Measurements from ENCODE around the gene CTNND1. TPM values are rescaled to one million over a fixed set of nuclear protein-coding genes. Genes with fewer than 3 reads are reported as not detected.

CTNND1 gene
- total and polyA plus RNA-seq, 2 experiments from 2014 or later: 65.0 to 130 TPM

DNA sequence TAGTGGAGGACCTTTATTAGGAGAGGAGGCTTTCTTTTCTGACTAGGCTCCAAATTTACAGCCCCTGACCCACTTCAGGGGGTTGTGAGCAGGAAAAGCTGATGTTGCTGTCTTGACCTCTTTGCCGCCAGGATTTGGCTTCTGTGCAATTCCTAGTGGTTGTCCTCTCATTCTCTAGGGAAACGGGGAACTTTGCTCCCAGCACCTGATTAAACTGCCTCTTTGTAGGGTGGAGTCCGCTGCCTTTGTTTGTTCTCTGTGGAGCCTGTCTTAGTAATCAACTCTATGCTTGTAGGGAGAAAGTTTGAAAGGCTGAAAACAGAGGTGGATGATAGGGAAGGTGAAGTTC, 16.3 kb downstream of the CTNND1 start:
- H3K9me3 ChIP-seq (ENCODE audit: low read depth): no peaks in the 10 kb centered on the region
- H3K36me3 ChIP-seq (replicated peaks; ENCODE audit: insufficient read depth, low read depth): no peaks in the 10 kb centered on the region
- peak overlapping the region; percentile 91 for H3K27ac ChIP-seq
- H3K4me1 ChIP-seq (ENCODE audit: insufficient read depth): peaks cover 76% of the 10 kb centered on the region
- H3K4me2 ChIP-seq: peak overlapping the region; percentile 73
- H3K27me3 ChIP-seq: no peaks in the 10 kb centered on the region
- TF ChIP-seq CTCF (IDR thresholded peaks at IDR 0.05; ENCODE audit: poor library complexity): no peak
- TF ChIP-seq EZH2 (IDR thresholded peaks at IDR 0.05; ENCODE audit: borderline replicate concordance): no peak
- TF ChIP-seq EZH2phosphoT487 (IDR thresholded peaks at IDR 0.05; ENCODE audit: low read depth, severe bottlenecking, unreplicated experiment): no peak
- no peaks in the 10 kb centered on the region for H3K9me2 ChIP-seq (replicated peaks; ENCODE audit: insufficient read depth)
- peaks cover 58% of the 10 kb centered on the region for H4K20me1 ChIP-seq (ENCODE audit: insufficient read depth, poor library complexity, severe bottlenecking)
- peaks cover 91% of the 10 kb centered on the region for H3K79me2 ChIP-seq
- no peak overlapping the region for H2AFZ ChIP-seq
- WGBS (ENCODE audit: low lambda C conversion rate, missing lambda C conversion rate): 12% methylated on average over 3 of the region's 3 CpGs
- DNase-seq (ENCODE audit: low spot score): peak; percentile 76
- no peak overlapping the region for H3K4me3 ChIP-seq

- WGBS (ENCODE audit: low lambda C conversion rate, missing lambda C conversion rate): 0% methylated on average over 6 of the region's 6 CpGs
- peaks cover 54% of the 10 kb centered on the region for H4K20me1 ChIP-seq (ENCODE audit: insufficient read depth, poor library complexity, severe bottlenecking)
- H3K9me3 ChIP-seq (ENCODE audit: low read depth): no peaks in the 10 kb centered on the region
- H3K27ac ChIP-seq: peak overlapping the region; percentile 91
- no peak overlapping the region for H3K4me3 ChIP-seq
- H3K79me2 ChIP-seq: peaks cover 91% of the 10 kb centered on the region
- peak; percentile 93 for DNase-seq (ENCODE audit: low spot score)
- H3K36me3 ChIP-seq (replicated peaks; ENCODE audit: insufficient read depth, low read depth): no peaks in the 10 kb centered on the region
- TF ChIP-seq EZH2 (IDR thresholded peaks at IDR 0.05; ENCODE audit: borderline replicate concordance): no peak
- no peak for TF ChIP-seq CTCF (IDR thresholded peaks at IDR 0.05; ENCODE audit: poor library complexity)
- TF ChIP-seq EZH2phosphoT487 (IDR thresholded peaks at IDR 0.05; ENCODE audit: low read depth, severe bottlenecking, unreplicated experiment): no peak
- H3K4me2 ChIP-seq: peak overlapping the region; percentile 73
- peaks cover 77% of the 10 kb centered on the region for H3K4me1 ChIP-seq (ENCODE audit: insufficient read depth)
- H3K9me2 ChIP-seq (replicated peaks; ENCODE audit: insufficient read depth): no peaks in the 10 kb centered on the region
- H2AFZ ChIP-seq: no peak overlapping the region
- no peaks in the 10 kb centered on the region for H3K27me3 ChIP-seq
Measured at GRCh38 chr11:57778318-57779037, 16.9 kb downstream of the CTNND1 start.

DNA sequence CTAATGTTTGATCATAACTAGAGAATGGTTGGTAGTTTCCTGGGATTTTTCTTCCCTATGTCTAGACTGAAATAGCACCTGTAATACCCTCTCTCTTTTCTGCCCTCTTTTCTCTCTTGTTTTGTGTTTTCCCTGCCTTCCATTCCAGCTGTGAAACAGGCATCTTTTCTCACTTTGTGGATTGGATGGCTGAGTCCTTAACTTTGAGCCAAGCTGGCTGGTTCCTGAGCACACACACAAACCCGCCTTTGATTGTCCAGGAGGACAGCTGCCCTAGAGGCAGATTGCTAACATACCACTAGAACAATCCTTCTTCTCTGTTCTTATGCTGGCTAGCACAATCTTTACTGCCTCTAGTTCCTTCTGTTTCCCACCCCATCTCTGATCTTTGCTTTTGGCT, 17.7 kb downstream of the CTNND1 start:
- DNase-seq (ENCODE audit: low spot score): peak; percentile 52
- Histone ChIP-seq H3K27me3 (no peaks in the 10 kb centered on the region), H3K9me3 (ENCODE audit: low read depth) (no peaks in the 10 kb centered on the region), H2AFZ (no peak overlapping the region), H3K36me3 (replicated peaks; ENCODE audit: insufficient read depth, low read depth) (no peaks in the 10 kb centered on the region), H3K9me2 (replicated peaks; ENCODE audit: insufficient read depth) (no peaks in the 10 kb centered on the region), H3K4me1 (ENCODE audit: insufficient read depth) (peaks cover 77% of the 10 kb centered on the region), H3K79me2 (peaks cover 91% of the 10 kb centered on the region), H3K4me2 (peak overlapping the region; percentile 73), H3K4me3 (no peak overlapping the region), H3K27ac (peak overlapping the region; percentile 91), H4K20me1 (ENCODE audit: insufficient read depth, poor library complexity, severe bottlenecking) (peaks cover 48% of the 10 kb centered on the region)
- WGBS (ENCODE audit: low lambda C conversion rate, missing lambda C conversion rate): 17% methylated on average over 1 of the region's 1 CpG
- TF ChIP-seq EZH2phosphoT487 (IDR thresholded peaks at IDR 0.05; ENCODE audit: low read depth, severe bottlenecking, unreplicated experiment): no peak

DNA sequence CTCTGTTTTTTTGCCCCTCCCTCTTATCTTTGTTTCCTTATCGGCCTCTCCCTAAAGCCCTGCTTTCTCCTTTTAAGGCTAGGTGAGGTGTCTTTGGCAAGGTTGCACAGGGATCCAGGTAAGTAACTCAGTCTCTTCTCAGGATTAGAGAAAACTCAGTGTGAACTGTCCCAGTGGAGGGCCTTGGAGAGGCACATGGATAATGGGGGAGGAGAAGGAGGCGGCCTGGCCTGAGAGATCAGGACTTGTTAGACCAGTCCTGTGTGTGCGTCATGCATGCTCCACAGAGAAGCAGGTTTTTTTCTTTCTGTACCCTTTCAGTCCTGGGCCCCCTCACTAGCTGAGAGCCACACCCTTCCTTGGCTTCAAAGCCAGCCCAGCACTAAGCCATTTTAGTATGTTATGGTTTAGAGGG, 19.9 kb downstream of the CTNND1 start:
- Histone ChIP-seq H2AFZ (no peak overlapping the region), H3K4me2 (peak overlapping the region; percentile 73), H3K9me2 (replicated peaks; ENCODE audit: insufficient read depth) (no peaks in the 10 kb centered on the region), H4K20me1 (ENCODE audit: insufficient read depth, poor library complexity, severe bottlenecking) (peaks cover 28% of the 10 kb centered on the region), H3K79me2 (peaks cover 91% of the 10 kb centered on the region), H3K27ac (peak overlapping the region; percentile 91), H3K36me3 (replicated peaks; ENCODE audit: insufficient read depth, low read depth) (no peaks in the 10 kb centered on the region), H3K4me1 (ENCODE audit: insufficient read depth) (peaks cover 74% of the 10 kb centered on the region), H3K9me3 (ENCODE audit: low read depth) (no peaks in the 10 kb centered on the region), H3K27me3 (no peaks in the 10 kb centered on the region), H3K4me3 (no peak overlapping the region)
- WGBS (ENCODE audit: low lambda C conversion rate, missing lambda C conversion rate): 61% methylated on average over 3 of the region's 3 CpGs
- no peak for TF ChIP-seq EZH2 (IDR thresholded peaks at IDR 0.05; ENCODE audit: borderline replicate concordance)
- TF ChIP-seq CTCF (IDR thresholded peaks at IDR 0.05; ENCODE audit: poor library complexity): no peak
- TF ChIP-seq EZH2phosphoT487 (IDR thresholded peaks at IDR 0.05; ENCODE audit: low read depth, severe bottlenecking, unreplicated experiment): no peak
- peak; percentile 84 for DNase-seq (ENCODE audit: low spot score)

Measured in hepatocyte (in vitro differentiated cells).